ENCODE measurements around the gene MYL7.

MYL7 gene

DNA sequence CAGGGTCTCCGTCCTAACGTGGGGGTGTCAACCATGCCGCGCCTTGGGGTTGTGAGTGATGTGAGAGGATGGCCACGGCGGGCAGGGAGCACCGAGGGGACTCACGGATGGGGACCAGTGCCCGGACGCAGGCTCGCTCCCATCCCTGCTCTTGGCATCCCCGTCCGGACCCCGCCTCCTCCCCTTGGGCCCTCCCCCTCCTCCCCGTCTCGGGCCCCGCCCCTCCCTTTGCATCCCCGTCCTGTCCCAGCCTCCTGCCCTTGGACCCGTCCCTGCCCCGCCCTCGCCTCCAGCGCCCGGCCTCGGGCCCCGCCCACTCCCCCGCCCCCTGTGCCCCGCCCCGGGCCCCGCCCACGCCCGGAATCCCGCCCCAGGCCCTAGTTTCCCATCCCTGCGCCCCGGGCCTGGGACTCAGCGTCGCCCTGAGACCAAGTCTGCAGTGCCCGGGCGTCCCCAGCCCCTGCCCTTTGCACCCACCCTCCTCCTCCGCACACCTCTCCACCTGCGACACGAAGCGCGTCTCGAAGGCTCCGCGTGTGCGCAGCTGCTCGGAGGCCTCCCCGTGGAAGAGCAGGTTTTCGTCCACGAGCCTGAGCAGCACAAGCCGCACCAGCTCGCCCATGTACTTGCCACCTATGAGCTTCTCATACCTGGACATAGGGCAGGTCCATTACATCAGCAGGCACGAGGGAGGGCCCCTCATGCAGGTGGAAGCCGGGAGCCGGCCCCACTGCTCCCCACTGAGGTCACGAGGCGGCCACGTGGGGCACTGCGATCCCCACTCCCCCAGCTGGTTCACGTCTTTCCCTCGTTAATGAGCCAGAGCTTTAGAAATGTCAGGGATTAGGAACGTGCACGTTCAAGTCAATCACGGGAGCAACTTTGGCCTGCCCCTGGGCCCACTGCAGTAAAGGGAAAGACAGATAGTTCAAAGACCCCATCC, 5.1 kb upstream of the MYL7 start:
- H3K4me3 ChIP-seq (ENCODE audit: low read depth, low read length, poor library complexity, severe bottlenecking), result peak overlapping the region; percentile 37
- H3K27ac ChIP-seq (ENCODE audit: low read depth, low read length, poor library complexity, severe bottlenecking), result no peak overlapping the region
- no peaks in the 10 kb centered on the region for H3K9me2 ChIP-seq (ENCODE audit: low read depth, low read length)
- H3K4me2 ChIP-seq (ENCODE audit: low read length), result peak overlapping the region; percentile 48; the same call in 1 of the 2 replicates
- no peaks in the 10 kb centered on the region for H4K20me1 ChIP-seq (ENCODE audit: insufficient read depth, low read length)
- no peak overlapping the region for H3K9ac ChIP-seq (ENCODE audit: low read length)
- no peak overlapping the region for H2AFZ ChIP-seq (ENCODE audit: low read length)
- no peaks in the 10 kb centered on the region for H3K9me3 ChIP-seq (ENCODE audit: low read length)
- H3K79me2 ChIP-seq (ENCODE audit: insufficient read depth, low read length), result no peaks in the 10 kb centered on the region
- no peaks in the 10 kb centered on the region for H3F3A ChIP-seq (ENCODE audit: insufficient read depth, low read length)
- no peaks in the 10 kb centered on the region for H3K4me1 ChIP-seq (ENCODE audit: insufficient read depth, low read length, severe bottlenecking)
- TF ChIP-seq, protein P1, sequence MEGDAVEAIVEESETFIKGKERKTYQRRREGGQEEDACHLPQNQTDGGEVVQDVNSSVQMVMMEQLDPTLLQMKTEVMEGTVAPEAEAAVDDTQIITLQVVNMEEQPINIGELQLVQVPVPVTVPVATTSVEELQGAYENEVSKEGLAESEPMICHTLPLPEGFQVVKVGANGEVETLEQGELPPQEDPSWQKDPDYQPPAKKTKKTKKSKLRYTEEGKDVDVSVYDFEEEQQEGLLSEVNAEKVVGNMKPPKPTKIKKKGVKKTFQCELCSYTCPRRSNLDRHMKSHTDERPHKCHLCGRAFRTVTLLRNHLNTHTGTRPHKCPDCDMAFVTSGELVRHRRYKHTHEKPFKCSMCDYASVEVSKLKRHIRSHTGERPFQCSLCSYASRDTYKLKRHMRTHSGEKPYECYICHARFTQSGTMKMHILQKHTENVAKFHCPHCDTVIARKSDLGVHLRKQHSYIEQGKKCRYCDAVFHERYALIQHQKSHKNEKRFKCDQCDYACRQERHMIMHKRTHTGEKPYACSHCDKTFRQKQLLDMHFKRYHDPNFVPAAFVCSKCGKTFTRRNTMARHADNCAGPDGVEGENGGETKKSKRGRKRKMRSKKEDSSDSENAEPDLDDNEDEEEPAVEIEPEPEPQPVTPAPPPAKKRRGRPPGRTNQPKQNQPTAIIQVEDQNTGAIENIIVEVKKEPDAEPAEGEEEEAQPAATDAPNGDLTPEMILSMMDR (IDR thresholded peaks at IDR 0.05; ENCODE audit: low read length), result no peak
- no peak for TF ChIP-seq EZH2 (IDR thresholded peaks at IDR 0.05; ENCODE audit: borderline replicate concordance, low read length)
- no peaks in the 10 kb centered on the region for H3K27me3 ChIP-seq (ENCODE audit: insufficient read depth, low read length)
- H3K36me3 ChIP-seq (ENCODE audit: insufficient read depth, low read length), result no peaks in the 10 kb centered on the region

DNA sequence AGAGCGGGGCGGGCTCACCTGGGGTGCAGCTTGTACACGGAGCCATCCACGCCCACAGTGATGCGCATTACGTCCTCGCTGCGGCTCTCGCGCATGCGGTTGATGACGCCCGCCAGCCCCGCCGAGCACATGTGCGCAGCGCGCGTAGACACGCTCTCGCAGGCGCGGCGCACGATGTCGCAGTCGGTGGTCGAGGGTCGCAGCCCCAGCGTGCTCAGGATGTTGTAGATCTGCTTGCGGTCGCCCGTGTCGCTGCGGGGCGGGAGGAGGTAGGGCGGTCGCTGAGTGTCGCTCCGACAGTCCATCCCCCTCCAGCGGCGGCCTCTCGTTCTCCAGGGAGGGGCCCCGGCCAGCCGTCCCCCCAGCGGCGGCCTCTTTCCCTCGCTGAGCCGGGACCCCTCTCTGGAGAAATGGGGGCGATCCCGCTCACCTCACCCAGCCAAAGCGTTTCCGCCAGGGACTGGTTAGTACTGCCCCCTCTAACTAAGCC, 4.4 kb upstream of the MYL7 start:
- H3K9ac ChIP-seq (ENCODE audit: low read length), result no peak overlapping the region
- no peaks in the 10 kb centered on the region for H3K4me1 ChIP-seq (ENCODE audit: insufficient read depth, low read length, severe bottlenecking)
- H3K27me3 ChIP-seq (ENCODE audit: insufficient read depth, low read length), result no peaks in the 10 kb centered on the region
- H3K36me3 ChIP-seq (ENCODE audit: insufficient read depth, low read length), result no peaks in the 10 kb centered on the region
- H3K4me3 ChIP-seq (ENCODE audit: low read depth, low read length, poor library complexity, severe bottlenecking), result no peak overlapping the region
- no peak overlapping the region for H3K4me2 ChIP-seq (ENCODE audit: low read length)
- H3F3A ChIP-seq (ENCODE audit: insufficient read depth, low read length), result no peaks in the 10 kb centered on the region
- no peaks in the 10 kb centered on the region for H3K79me2 ChIP-seq (ENCODE audit: insufficient read depth, low read length)
- no peak for TF ChIP-seq EZH2 (IDR thresholded peaks at IDR 0.05; ENCODE audit: borderline replicate concordance, low read length)
- TF ChIP-seq, protein P1 (IDR thresholded peaks at IDR 0.05; ENCODE audit: low read length), result no peak
- H3K9me2 ChIP-seq (ENCODE audit: low read depth, low read length), result no peaks in the 10 kb centered on the region
- H3K27ac ChIP-seq (ENCODE audit: low read depth, low read length, poor library complexity, severe bottlenecking), result no peak overlapping the region
- H4K20me1 ChIP-seq (ENCODE audit: insufficient read depth, low read length), result no peaks in the 10 kb centered on the region
- no peaks in the 10 kb centered on the region for H3K9me3 ChIP-seq (ENCODE audit: low read length)
- H2AFZ ChIP-seq (ENCODE audit: low read length), result no peak overlapping the region

DNA sequence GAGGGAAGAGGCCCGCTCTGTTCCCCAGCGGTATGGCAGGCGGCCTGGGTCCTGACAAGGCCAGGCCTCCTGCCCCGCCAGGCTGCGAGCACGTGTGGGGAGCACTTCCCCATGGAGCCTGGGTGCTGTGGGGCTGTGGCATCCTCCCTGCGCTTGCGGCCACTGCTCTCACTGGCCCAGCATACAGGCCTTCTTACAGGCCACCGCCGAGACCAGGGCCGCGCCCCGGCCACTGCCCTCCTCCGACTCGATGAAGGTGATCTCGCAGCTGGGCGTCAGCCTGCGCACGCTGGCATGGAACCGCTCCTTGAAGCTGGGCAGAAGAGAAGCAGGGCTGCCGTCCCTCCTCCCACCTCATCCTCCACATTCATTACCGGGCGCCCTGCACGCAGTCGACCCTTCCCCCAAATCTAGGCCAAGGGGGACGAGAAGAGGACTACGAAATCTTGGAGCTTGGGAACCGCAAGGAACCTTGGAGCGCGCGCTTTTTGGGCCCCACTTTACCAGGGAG, 3.9 kb upstream of the MYL7 start:
- no peak overlapping the region for H3K27ac ChIP-seq (ENCODE audit: low read depth, low read length, poor library complexity, severe bottlenecking)
- no peaks in the 10 kb centered on the region for H3F3A ChIP-seq (ENCODE audit: insufficient read depth, low read length)
- H3K9me3 ChIP-seq (ENCODE audit: low read length), result no peaks in the 10 kb centered on the region
- H3K4me1 ChIP-seq (ENCODE audit: insufficient read depth, low read length, severe bottlenecking), result no peaks in the 10 kb centered on the region
- H3K9me2 ChIP-seq (ENCODE audit: low read depth, low read length), result no peaks in the 10 kb centered on the region
- no peak overlapping the region for H2AFZ ChIP-seq (ENCODE audit: low read length)
- H3K27me3 ChIP-seq (ENCODE audit: insufficient read depth, low read length), result no peaks in the 10 kb centered on the region
- H3K4me2 ChIP-seq (ENCODE audit: low read length), result no peak overlapping the region
- TF ChIP-seq EZH2 (IDR thresholded peaks at IDR 0.05; ENCODE audit: borderline replicate concordance, low read length), result no peak
- TF ChIP-seq, protein P1 (IDR thresholded peaks at IDR 0.05; ENCODE audit: low read length), result no peak
- H3K9ac ChIP-seq (ENCODE audit: low read length), result no peak overlapping the region
- H3K36me3 ChIP-seq (ENCODE audit: insufficient read depth, low read length), result no peaks in the 10 kb centered on the region
- no peaks in the 10 kb centered on the region for H3K79me2 ChIP-seq (ENCODE audit: insufficient read depth, low read length)
- no peak overlapping the region for H3K4me3 ChIP-seq (ENCODE audit: low read depth, low read length, poor library complexity, severe bottlenecking)
- H4K20me1 ChIP-seq (ENCODE audit: insufficient read depth, low read length), result no peaks in the 10 kb centered on the region

Measured in OCI-LY1 (cell line).